Activated T-helper 17 cell treated with anti-CD3 and anti-CD28 coated beads, Interleukin-2, amount 50 U/mL, for 72 hours (primary cell): ENCODE measurements around the gene CYTH4. TPM values are rescaled to one million over a fixed set of nuclear protein-coding genes. Genes with fewer than 3 reads are reported as not detected.
"Not testable (repeated sequence)": the region's sequence is repeated elsewhere in the genome, so short reads cannot be mapped to it uniquely, and the experiment has no call there.

Experiments
- ATAC-seq: fragments of 150-1000 bp; cut with Tn5 transposase; replicated peaks from 2 replicates; pipeline ENCODE4 v1.10.0; 2021; ENCODE audit warnings: mild to moderate bottlenecking, moderate library complexity
- H3K27ac Mint-ChIP-seq: one replicate; pipeline ENCODE4 v1.8.0; 2022; ENCODE audit warnings: mixed read lengths
- H3K27me3 Mint-ChIP-seq: one replicate; pipeline ENCODE4 v1.8.0; 2022; ENCODE audit warnings: mixed read lengths
- H3K36me3 Mint-ChIP-seq: one replicate; pipeline ENCODE4 v1.8.0; 2022; ENCODE audit warnings: low read depth, mild to moderate bottlenecking, mixed read lengths
- H3K4me1 Mint-ChIP-seq: one replicate; pipeline ENCODE4 v1.8.0; 2022; ENCODE audit warnings: mixed read lengths
- H3K4me3 Mint-ChIP-seq: one replicate; pipeline ENCODE4 v1.8.0; 2022; ENCODE audit warnings: mild to moderate bottlenecking, mixed read lengths
- H3K9me3 Mint-ChIP-seq: one replicate; pipeline ENCODE4 v1.8.0; 2022; ENCODE audit warnings: mixed read lengths
- total RNA-seq, 2 donors: library from RNA; stranded (reverse); gene quantifications; one replicate each; pipeline ENCODE4 v1.2.3, GENCODE V29; 2022

CYTH4 gene
- total RNA-seq, 2 donors from 2014 or later, result 53.7 to 124 TPM

DNA sequence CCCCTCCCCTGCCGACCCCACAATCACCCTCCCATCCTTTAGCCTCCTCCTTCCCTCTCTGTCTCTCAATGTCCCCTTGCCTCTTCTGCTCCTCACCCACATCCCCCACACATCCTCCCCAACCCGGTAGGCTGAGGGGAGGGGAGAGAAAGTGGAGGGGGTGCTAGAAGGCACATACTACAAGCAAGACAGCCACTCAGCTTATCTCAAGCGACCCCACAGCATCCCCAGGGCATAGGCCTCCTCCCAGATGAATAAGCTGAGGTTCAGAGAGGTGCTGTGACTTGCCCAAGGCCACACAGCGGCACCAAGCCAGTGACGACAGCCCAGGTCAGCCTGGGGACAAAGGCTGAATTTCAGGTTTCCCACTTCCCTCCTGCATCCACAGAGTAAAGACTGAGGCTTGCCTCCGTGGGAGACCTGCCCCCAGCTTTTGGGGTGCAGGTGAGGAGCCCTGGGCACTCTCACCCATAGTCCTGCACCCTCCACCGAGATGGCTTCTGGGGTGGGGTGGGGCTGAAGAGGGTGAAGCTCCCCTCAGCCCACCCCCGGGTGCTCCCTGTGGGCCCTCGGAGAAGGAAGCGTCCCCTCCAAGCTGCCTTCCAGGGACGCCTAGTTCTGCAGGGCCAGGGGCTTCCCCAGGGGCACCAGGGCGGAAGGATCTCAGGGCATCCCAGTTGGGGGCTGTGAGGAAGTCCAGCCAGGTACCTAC lies 38.8 kb upstream of the CYTH4 start:
- Mint-ChIP-seq H3K27ac (peak overlapping the region; percentile 89), H3K4me1 (peaks cover 26% of the 10 kb centered on the region), H3K36me3 (peaks cover 59% of the 10 kb centered on the region), H3K27me3 (no peaks in the 10 kb centered on the region), H3K4me3 (peak overlapping the region; percentile 86), H3K9me3 (no peaks in the 10 kb centered on the region)
- peak; percentile 0 for ATAC-seq

DNA sequence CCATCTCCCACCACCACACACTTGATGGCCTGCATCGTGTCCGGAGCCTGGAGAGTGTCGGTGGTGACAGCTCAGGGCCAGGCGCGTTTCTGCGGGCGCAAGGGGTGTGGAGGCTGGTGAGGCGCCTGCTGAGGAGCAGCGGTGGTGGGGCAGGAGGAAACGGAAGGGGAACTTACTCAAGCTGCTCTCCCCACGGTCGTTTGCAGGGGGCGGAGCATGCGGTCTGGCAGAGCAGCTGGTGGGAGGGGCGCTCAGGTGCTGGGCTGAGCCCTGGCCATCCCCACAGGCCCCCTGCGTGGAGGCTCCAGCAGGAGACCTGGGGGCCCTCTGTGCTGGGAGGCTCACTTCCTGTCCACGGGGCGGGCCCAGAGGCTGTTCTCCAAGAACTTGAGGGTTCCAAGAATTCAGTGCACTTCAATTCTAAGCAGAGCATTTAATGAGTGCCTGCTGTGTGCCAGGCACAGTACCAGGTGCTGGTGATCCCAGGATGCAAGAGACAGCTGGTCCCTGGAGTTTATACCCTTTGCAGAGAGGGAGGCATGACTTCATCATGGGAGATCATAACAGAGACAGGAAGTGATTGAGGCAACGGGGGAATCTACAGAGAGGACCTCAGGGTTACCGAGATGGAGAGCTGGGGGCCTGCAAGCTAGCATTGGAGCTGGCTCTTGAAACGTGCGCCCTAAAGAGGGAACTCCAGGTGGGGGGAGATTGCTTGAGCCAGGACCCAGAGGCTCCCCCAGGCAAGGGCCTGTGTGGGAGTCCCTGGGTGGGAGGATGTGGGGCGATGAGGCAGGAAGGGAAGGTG lies 38.0 kb upstream of the CYTH4 start, which contains the start of gene RAC2:
TSS of gene RAC2 (minus strand) at position 156 of the 808 bp plus-strand sequence. CDS start at position 35, 121 bp downstream.
- Mint-ChIP-seq H3K4me1 (peaks cover 22% of the 10 kb centered on the region), H3K36me3 (peaks cover 51% of the 10 kb centered on the region)

DNA sequence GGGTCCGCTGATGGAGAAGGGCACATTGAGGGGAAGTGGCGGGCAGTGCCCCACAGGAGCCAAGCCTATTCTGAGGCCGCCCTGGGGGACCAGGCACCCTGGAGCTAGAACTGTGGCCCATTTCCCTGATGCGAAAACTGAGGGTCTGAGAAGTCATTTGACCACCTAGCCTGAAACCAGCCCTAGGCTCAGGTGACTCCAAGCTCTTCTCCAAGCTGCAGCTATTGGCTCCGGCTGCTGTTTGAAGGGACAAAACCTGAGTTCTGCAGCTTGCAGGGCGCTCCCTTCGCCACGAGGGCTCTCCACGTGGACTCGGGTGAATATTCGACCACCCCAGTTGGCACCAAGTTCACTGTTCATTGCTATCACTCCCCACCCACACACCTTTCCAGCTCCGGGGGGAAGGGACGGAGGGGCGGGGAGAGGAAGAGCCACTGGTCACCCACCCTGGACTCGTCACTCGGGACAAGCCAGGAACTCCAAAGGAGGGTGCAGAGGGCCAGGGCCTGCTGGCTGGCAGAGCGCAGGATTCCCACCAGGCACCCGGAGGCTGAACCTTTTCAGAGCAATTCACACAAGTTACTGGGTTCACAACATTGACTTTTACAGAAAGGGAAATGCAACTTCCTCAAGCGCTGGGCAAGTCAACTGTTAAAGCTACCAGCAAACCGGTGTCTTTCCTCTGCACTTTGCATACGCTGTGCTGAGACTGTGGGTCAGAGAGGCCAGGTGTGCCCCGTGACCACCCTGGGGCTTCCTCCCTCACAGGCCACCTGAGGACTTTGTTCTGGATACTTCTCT lies 37.2 kb upstream of the CYTH4 start:
- Mint-ChIP-seq H3K27me3 (no peaks in the 10 kb centered on the region), H3K36me3 (peaks cover 43% of the 10 kb centered on the region), H3K4me1 (peaks cover 22% of the 10 kb centered on the region), H3K9me3 (no peaks in the 10 kb centered on the region), H3K27ac (peak overlapping the region; percentile 89), H3K4me3 (peak overlapping the region; percentile 86)
- no peak for ATAC-seq

More for the DNA sequence above, 38.0 kb upstream of the CYTH4 start, which contains the start of gene RAC2:
- peak within 1 kb of the TSS; percentile 86 for H3K4me3 Mint-ChIP-seq
- peak; percentile 64 for ATAC-seq
- no peaks in the 10 kb centered on the region for H3K9me3 Mint-ChIP-seq
- no peaks in the 10 kb centered on the region for H3K27me3 Mint-ChIP-seq
- H3K27ac Mint-ChIP-seq, result peak within 1 kb of the TSS; percentile 89

DNA sequence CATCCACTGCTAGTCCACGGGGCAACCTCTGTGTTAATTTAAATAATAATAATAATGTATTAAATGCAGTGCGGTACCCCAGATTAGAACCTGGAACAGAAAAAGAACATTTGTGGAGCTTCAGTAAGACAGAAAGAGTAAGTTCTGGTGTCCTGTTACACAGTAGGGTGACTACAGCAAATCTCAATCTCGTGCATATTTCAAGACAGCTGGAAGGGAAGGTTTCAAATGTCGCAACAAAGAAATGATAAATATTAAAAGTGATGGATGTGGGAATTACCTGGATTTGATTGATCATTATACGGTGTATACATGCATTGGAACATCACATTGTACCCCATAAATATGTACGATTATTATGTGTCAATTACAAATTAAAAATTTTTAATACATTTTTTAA lies 36.6 kb upstream of the CYTH4 start:
- H3K4me1 Mint-ChIP-seq, result peaks cover 16% of the 10 kb centered on the region
- no peaks in the 10 kb centered on the region for H3K27me3 Mint-ChIP-seq
- H3K4me3 Mint-ChIP-seq, result no peak overlapping the region
- no peak overlapping the region for H3K27ac Mint-ChIP-seq
- no peaks in the 10 kb centered on the region for H3K9me3 Mint-ChIP-seq
- no peak for ATAC-seq
- peaks cover 37% of the 10 kb centered on the region for H3K36me3 Mint-ChIP-seq

DNA sequence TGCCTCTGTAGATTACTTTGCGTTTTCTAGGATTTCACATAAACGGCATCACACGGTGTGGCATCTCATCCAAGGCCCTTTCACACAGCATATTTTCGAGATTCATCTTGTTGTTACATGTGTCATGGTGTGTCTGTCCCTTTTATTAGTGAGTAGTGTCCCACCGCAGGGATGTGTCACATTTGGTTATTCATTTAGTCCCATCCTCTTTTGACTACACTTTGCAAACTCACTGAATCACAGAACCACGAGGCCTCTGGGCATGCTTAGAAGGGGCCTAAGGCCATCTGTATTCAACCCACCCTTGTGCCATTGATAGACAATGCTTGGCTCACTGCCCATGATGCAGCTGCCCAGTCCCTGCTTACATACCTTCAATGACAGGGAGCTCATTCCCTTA lies 34.1 kb upstream of the CYTH4 start:
- Mint-ChIP-seq H3K36me3 (peaks cover 12% of the 10 kb centered on the region), H3K27me3 (no peaks in the 10 kb centered on the region), H3K27ac (peak overlapping the region; percentile 6), H3K9me3 (no peaks in the 10 kb centered on the region), H3K4me3 (peak overlapping the region; percentile 16), H3K4me1 (peaks cover 21% of the 10 kb centered on the region)
- ATAC-seq, result peak; percentile 46

GRCh38 chr22:37249986-37250385 lies 32.3 kb upstream of the CYTH4 start:
- Mint-ChIP-seq H3K4me1 (peaks cover 18% of the 10 kb centered on the region), H3K36me3 (no peaks in the 10 kb centered on the region), H3K4me3 (no peak overlapping the region), H3K9me3 (no peaks in the 10 kb centered on the region), H3K27me3 (no peaks in the 10 kb centered on the region), H3K27ac (peak overlapping the region; percentile 6)
- ATAC-seq, result no peak

GRCh38 chr22:37251836-37252235 lies 30.5 kb upstream of the CYTH4 start:
- peaks cover 25% of the 10 kb centered on the region for H3K4me1 Mint-ChIP-seq
- H3K9me3 Mint-ChIP-seq, H3K36me3 Mint-ChIP-seq, ATAC-seq, H3K27me3 Mint-ChIP-seq, H3K4me3 Mint-ChIP-seq, H3K27ac Mint-ChIP-seq: not testable (repeated sequence)

- H3K4me1 Mint-ChIP-seq, result peaks cover 22% of the 10 kb centered on the region
- H3K36me3 Mint-ChIP-seq, result no peaks in the 10 kb centered on the region
- H3K27me3 Mint-ChIP-seq, result no peaks in the 10 kb centered on the region
- ATAC-seq, result no peak
- no peak overlapping the region for H3K4me3 Mint-ChIP-seq
- no peaks in the 10 kb centered on the region for H3K9me3 Mint-ChIP-seq
- H3K27ac Mint-ChIP-seq, result no peak overlapping the region
Observed at GRCh38 chr22:37253126-37253660, 29.1 kb upstream of the CYTH4 start.

GRCh38 chr22:37254209-37254866 lies 28.0 kb upstream of the CYTH4 start:
- H3K4me3 Mint-ChIP-seq, result peak overlapping the region; percentile 55
- no peaks in the 10 kb centered on the region for H3K36me3 Mint-ChIP-seq
- ATAC-seq, result no peak
- H3K27ac Mint-ChIP-seq, result no peak overlapping the region
- peaks cover 16% of the 10 kb centered on the region for H3K4me1 Mint-ChIP-seq
- no peaks in the 10 kb centered on the region for H3K9me3 Mint-ChIP-seq
- no peaks in the 10 kb centered on the region for H3K27me3 Mint-ChIP-seq

DNA sequence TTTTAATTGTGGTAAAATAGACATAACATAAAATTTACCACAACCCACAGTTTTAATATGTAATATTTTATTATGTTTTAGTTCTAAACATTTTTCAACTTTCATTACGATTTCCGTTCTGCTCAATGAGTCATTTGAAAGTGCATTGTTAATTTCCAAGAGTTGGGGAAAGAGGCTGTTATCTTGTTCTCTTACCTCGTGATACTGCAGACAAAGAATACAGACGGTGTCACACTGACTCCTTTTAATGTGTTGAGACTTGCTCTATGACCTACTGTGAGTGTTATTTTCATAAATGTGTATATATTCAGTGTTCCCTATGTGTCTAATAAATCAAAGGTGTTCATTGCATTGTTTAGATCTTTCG lies 27.5 kb upstream of the CYTH4 start:
- Mint-ChIP-seq H3K4me1 (peaks cover 21% of the 10 kb centered on the region), H3K27me3 (no peaks in the 10 kb centered on the region), H3K9me3 (no peaks in the 10 kb centered on the region), H3K27ac (peak overlapping the region; percentile 88), H3K36me3 (no peaks in the 10 kb centered on the region), H3K4me3 (peak overlapping the region; percentile 55)
- peak; percentile 84 for ATAC-seq

GRCh38 chr22:37255558-37256006 lies 26.7 kb upstream of the CYTH4 start:
- H3K4me1 Mint-ChIP-seq, result peaks cover 21% of the 10 kb centered on the region
- H3K9me3 Mint-ChIP-seq, result no peaks in the 10 kb centered on the region
- H3K36me3 Mint-ChIP-seq, result no peaks in the 10 kb centered on the region
- ATAC-seq, result no peak
- H3K27me3 Mint-ChIP-seq, result no peaks in the 10 kb centered on the region
- peak overlapping the region; percentile 55 for H3K4me3 Mint-ChIP-seq
- peak overlapping the region; percentile 88 for H3K27ac Mint-ChIP-seq

- Mint-ChIP-seq H3K27me3 (no peaks in the 10 kb centered on the region), H3K9me3 (no peaks in the 10 kb centered on the region), H3K4me3 (peak overlapping the region; percentile 55), H3K36me3 (no peaks in the 10 kb centered on the region), H3K27ac (peak overlapping the region; percentile 88), H3K4me1 (peaks cover 27% of the 10 kb centered on the region)
- ATAC-seq, result no peak
Observed at GRCh38 chr22:37256075-37256726, 26.1 kb upstream of the CYTH4 start.

DNA sequence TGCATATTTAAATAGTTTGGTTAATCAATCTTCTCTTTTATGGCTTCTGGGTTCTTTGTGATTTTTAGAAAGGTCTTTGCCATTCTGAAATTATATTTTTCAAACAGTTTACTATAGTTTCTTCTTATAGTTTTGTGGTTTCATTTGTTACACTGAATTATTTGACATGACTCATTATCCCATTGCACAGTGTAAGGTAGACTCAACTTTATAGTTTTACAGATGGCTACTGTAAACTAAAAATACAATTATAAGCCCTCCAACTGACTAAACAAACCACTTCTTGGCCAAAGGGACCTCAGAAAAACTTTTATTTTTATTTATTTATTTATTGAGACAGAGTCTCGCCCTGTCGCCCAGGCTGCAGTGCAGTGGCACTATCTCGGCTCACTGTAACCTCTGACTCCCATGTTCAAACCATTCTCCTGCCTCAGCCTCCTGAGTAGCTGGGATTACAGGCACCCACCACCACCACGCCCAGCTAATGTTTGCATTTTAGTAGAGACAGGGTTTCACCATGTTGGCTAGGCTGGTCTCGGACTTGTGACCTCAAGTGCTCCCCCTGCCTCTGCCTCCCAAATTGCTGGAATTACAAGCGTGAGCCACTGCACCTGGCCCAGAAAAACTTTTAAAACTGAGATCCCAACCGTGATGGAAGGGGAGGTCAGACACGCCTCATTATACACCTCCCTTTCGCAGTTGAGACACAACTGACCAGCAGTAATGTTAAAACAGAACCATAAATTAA lies 24.1 kb upstream of the CYTH4 start:
- Mint-ChIP-seq H3K4me3 (no peak overlapping the region), H3K27ac (no peak overlapping the region), H3K9me3 (no peaks in the 10 kb centered on the region), H3K4me1 (peaks cover 23% of the 10 kb centered on the region), H3K36me3 (no peaks in the 10 kb centered on the region), H3K27me3 (no peaks in the 10 kb centered on the region)
- no peak for ATAC-seq
